A673 (cell line): ENCODE data around the gene GGPS1. TPM values are rescaled to one million over a fixed set of nuclear protein-coding genes. Genes with fewer than 3 reads are reported as not detected.
A peak's percentile ranks its signal among the peaks of the same experiment; 100 is the strongest.

Experiments used
- BruUV-seq: library from RNA; stranded (reverse); fragments of 400-500 nt; replicated peaks from 2 replicates; lab custom pipeline; 2021; lab: Mats Ljungman, UMichigan
- CTCF ChIA-PET: fragments of 300-600 bp; sonication (Branson Sonifier 250); formaldehyde crosslinking; loops from one replicate; lab custom pipeline; 2022; ENCODE audit warnings: antibody characterized with exemption; lab: Charles Lee
- POLR2A ChIA-PET: fragments of 300-600 bp; sonication (Branson Sonifier 250); formaldehyde crosslinking; loops from one replicate; lab custom pipeline; 2022; ENCODE audit warnings: antibody characterized with exemption; ENCODE audit not compliant: low non-redundant PET; lab: Charles Lee
- DNase-seq: peaks from one replicate; pipeline ENCODE4 v3.0.0-alpha.2; 2015; ENCODE audit warnings: low spot score
- H3K27ac ChIP-seq: fragments of 200-600 bp; sonication (generic); 2 replicates; pipeline ENCODE4 v1.5.1; 2016; ENCODE audit warnings: mixed run types, low read depth, mild to moderate bottlenecking, mixed read lengths, antibody characterized with exemption, low read length; ENCODE audit not compliant: poor library complexity, severe bottlenecking
- H3K27me3 ChIP-seq: fragments of 200-600 bp; sonication (generic); replicated peaks from 2 replicates; pipeline ENCODE4 v1.6.1; 2017; ENCODE audit warnings: mixed run types, low read depth, mild to moderate bottlenecking, mixed read lengths, antibody characterized with exemption, low read length; ENCODE audit not compliant: insufficient read depth, poor library complexity
- H3K36me3 ChIP-seq: fragments of 200-600 bp; sonication (generic); 2 replicates; pipeline ENCODE4 v1.6.1; 2016; ENCODE audit warnings: mixed run types, mild to moderate bottlenecking, mixed read lengths, antibody characterized with exemption, low read length; ENCODE audit not compliant: insufficient read depth, poor library complexity, severe bottlenecking
- H3K4me1 ChIP-seq: fragments of 200-600 bp; sonication (generic); 2 replicates; pipeline ENCODE4 v1.6.1; 2017; ENCODE audit warnings: mixed run types, mild to moderate bottlenecking, mixed read lengths, antibody characterized with exemption, low read length; ENCODE audit not compliant: insufficient read depth, poor library complexity, severe bottlenecking
- H3K4me3 ChIP-seq: fragments of 200-600 bp; sonication (generic); 2 replicates; pipeline ENCODE4 v1.5.1; 2016; ENCODE audit warnings: low read depth, mixed run types, mild to moderate bottlenecking, mixed read lengths, low read length; ENCODE audit not compliant: poor library complexity, severe bottlenecking
- H3K9me3 ChIP-seq: fragments of 200-600 bp; sonication (generic); 2 replicates; pipeline ENCODE4 v1.6.1; 2016; ENCODE audit warnings: mixed run types, low read depth, mild to moderate bottlenecking, mixed read lengths, antibody characterized with exemption, low read length; ENCODE audit not compliant: poor library complexity, severe bottlenecking
- EZH2 ChIP-seq: fragments of 200-600 bp; sonication (generic); IDR thresholded peaks from 2 replicates; pipeline ENCODE4 v1.6.1; 2017; ENCODE audit warnings: borderline replicate concordance, low read depth, mild to moderate bottlenecking, mixed read lengths, antibody characterized with exemption, low read length; ENCODE audit not compliant: poor library complexity, severe bottlenecking
- intact Hi-C: fragments of 100-400 bp; cut with micrococcal nuclease; formaldehyde crosslinking; loops from one replicate; pipeline ENCODE4 v1.10.0; 2022; ENCODE audit not compliant: unreplicated experiment
- total RNA-seq: library from RNA; stranded (reverse); gene quantifications from 2 replicates; pipeline ENCODE4 v1.2.3, GENCODE V29; 2021
- TF ChIP-seq, protein P1 (sequence below): fragments of 300-800, 200-600 bp; sonication (generic); conservative IDR thresholded peaks from 2 replicates; pipeline ENCODE4 v1.5.1; 2017; ENCODE audit warnings: low read depth, mild to moderate bottlenecking, antibody characterized with exemption, low read length, moderate library complexity, mixed read lengths

The GGPS1 gene
- total RNA-seq, 1 experiment from 2014 or later = 26.8 TPM

DNA sequence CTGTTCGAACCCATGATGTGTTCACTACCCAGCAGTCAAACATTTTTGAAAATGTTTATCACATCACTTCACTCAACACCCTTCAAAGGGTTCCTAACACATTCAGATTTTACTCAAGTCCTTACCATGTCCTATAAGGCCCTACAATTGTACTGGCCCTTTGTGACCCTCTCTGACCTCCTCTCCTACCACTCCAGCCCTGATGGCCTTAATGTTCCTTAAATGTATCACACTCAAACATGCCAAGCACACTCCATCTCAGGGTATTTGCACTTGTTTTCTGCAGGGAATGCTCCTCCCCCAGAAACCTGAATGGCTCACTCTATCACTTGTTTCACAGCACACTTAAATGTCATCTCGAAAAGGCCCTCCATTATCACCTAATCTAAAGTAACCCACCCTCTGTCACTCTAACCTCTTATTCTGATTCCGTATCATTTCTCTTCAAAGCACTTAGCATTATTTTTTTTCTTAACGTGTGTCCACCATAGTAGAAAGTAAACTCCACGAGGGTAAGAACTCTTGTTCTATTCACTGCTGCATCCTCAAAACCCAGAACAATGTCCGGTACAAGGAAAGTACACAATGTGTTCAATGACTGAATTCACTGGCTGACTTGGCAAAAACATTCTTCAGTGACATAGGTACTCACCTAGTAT, 7.7 kb upstream of the GGPS1 start:
- ChIA-PET POLR2A (interaction anchor here (0.6 kb wide), 1 partner anchor 28 kb away, joined by 3 read pairs; no protein-coding TSS in a partner anchor), CTCF (no interaction called here)
- intact Hi-C loops = loop anchor here (10.0 kb wide), 1 partner anchor 66 kb away; no protein-coding TSS in a partner anchor
- H3K9me3 ChIP-seq = no peaks in the 10 kb centered on the region
- no TSS peak for BruUV-seq
- no peaks in the 10 kb centered on the region for H3K4me1 ChIP-seq
- TF ChIP-seq EZH2 = no peak
- TF ChIP-seq, protein P1, sequence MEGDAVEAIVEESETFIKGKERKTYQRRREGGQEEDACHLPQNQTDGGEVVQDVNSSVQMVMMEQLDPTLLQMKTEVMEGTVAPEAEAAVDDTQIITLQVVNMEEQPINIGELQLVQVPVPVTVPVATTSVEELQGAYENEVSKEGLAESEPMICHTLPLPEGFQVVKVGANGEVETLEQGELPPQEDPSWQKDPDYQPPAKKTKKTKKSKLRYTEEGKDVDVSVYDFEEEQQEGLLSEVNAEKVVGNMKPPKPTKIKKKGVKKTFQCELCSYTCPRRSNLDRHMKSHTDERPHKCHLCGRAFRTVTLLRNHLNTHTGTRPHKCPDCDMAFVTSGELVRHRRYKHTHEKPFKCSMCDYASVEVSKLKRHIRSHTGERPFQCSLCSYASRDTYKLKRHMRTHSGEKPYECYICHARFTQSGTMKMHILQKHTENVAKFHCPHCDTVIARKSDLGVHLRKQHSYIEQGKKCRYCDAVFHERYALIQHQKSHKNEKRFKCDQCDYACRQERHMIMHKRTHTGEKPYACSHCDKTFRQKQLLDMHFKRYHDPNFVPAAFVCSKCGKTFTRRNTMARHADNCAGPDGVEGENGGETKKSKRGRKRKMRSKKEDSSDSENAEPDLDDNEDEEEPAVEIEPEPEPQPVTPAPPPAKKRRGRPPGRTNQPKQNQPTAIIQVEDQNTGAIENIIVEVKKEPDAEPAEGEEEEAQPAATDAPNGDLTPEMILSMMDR = no peak
- H3K27me3 ChIP-seq = no peaks in the 10 kb centered on the region
- no peak overlapping the region for H3K27ac ChIP-seq
- no peaks in the 10 kb centered on the region for H3K36me3 ChIP-seq
- DNase-seq = no peak
- H3K4me3 ChIP-seq = no peak overlapping the region

DNA sequence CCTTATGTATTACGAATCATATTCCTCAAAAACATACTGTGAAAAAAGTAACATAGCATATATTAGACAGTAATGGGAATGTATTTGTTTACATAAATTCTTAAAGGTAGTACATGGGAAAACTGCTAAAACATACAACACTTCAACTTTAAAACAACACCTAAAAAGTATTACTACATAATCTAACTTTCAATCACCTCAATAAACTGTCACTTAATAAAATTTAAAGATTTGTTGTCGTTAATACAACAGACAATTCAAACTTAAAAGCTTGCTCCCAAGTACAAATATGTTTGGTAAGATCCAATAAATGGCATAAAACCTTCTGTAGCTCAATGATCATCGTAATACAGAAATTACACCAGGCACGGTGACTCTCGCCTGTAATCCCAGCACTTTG, 4.1 kb upstream of the GGPS1 start:
- TF ChIP-seq, protein P1 = no peak
- no peak for TF ChIP-seq EZH2
- Histone ChIP-seq H3K36me3 (no peaks in the 10 kb centered on the region), H3K9me3 (no peaks in the 10 kb centered on the region), H3K4me1 (no peaks in the 10 kb centered on the region), H3K27ac (no peak overlapping the region), H3K4me3 (no peak overlapping the region), H3K27me3 (no peaks in the 10 kb centered on the region)
- ChIA-PET CTCF (no interaction called here), POLR2A (no interaction called here)
- DNase-seq = no peak
- intact Hi-C loops = loop anchor here (10.0 kb wide), 1 partner anchor 69 kb away; no protein-coding TSS in a partner anchor
- BruUV-seq = no TSS peak

DNA sequence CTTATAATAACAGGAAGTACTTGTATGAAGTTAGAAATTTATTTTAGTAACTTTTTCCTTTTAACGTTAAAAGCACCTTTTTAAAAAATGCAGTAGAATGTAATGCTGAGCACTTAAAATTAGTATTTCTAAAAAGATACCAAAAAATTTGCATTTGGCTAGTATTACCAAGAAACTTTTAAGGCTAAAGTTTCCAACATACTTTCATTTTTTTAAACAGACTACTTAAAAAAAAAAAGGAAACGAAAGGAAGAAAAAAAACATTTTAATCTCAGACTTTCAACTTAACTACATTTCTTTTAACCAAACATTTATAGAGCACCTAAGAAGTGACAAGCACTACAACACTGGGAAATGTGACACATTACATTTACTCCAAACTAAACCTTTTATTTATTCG, 3.2 kb upstream of the GGPS1 start:
- POLR2A ChIA-PET = no interaction called here

More for the DNA sequence above, 3.2 kb upstream of the GGPS1 start:
- H3K27ac ChIP-seq = no peak overlapping the region
- H3K4me1 ChIP-seq = no peaks in the 10 kb centered on the region
- CTCF ChIA-PET = no interaction called here
- no peaks in the 10 kb centered on the region for H3K36me3 ChIP-seq
- no peak for DNase-seq
- no peaks in the 10 kb centered on the region for H3K27me3 ChIP-seq
- peak overlapping the region; percentile 83 for H3K4me3 ChIP-seq
- no peaks in the 10 kb centered on the region for H3K9me3 ChIP-seq
- TF ChIP-seq, protein P1 = no peak
- TF ChIP-seq EZH2 = no peak
- intact Hi-C loops = loop anchor here (10.0 kb wide), 1 partner anchor 70 kb away; no protein-coding TSS in a partner anchor
- no TSS peak for BruUV-seq
